ENCODE measurements around the gene KCNJ14.
"Not testable (repeated sequence)": the region's sequence is repeated elsewhere in the genome, so short reads cannot be mapped to it uniquely, and the experiment has no call there.

KCNJ14 gene

DNA sequence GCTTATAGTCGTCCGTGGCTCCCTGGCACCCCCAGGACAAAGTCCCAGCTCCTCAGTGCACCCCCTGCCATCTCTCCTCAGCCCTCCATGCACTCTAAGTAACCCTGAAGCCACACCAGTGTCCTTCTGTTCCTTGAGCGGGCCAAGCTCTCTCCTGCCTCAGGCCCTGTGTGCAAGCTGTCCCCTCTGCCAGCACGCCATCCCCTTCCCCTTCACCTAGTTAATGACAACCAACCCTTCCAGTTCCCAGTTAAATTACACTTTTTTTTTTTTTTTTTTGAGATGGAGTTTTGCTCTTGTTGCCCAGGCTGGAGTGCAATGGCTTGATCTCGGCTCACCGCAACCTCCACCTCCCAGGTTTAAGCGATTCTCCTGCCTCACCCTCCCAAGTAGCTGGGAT, 33.1 kb downstream of the KCNJ14 start:
- not testable (repeated sequence) for DNase-seq (ENCODE audit: low spot score)

DNA sequence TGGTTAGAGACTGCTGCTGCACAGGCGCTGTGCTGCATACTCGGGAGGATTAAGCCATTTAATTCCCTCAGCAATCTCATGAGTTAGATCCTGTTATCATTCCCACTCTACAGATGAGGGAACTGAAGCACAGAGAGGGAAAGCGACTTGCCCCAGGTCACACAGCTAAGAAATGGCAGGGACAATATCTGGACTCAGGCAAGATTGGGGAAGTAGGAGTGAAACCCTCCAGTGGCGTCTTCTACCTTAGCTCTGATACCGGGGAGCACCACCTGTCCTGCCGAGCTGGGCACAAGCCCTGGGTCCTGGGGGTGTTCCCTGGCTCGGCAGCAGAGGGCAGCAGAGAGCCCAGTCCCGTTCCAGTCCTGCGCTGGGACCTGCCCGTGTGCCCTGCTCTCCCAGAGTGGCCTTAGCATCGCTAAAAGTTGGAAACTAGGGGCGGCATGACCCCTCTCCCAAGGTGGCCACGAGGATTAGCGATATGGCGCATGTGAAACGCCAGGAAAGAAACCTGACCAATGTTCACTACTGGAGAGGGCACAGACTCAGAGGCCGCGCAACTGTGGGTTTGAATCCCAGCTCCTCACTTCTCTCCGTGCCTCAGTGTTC, 34.3 kb downstream of the KCNJ14 start:
- peak; percentile 81 for DNase-seq (ENCODE audit: low spot score)

DNA sequence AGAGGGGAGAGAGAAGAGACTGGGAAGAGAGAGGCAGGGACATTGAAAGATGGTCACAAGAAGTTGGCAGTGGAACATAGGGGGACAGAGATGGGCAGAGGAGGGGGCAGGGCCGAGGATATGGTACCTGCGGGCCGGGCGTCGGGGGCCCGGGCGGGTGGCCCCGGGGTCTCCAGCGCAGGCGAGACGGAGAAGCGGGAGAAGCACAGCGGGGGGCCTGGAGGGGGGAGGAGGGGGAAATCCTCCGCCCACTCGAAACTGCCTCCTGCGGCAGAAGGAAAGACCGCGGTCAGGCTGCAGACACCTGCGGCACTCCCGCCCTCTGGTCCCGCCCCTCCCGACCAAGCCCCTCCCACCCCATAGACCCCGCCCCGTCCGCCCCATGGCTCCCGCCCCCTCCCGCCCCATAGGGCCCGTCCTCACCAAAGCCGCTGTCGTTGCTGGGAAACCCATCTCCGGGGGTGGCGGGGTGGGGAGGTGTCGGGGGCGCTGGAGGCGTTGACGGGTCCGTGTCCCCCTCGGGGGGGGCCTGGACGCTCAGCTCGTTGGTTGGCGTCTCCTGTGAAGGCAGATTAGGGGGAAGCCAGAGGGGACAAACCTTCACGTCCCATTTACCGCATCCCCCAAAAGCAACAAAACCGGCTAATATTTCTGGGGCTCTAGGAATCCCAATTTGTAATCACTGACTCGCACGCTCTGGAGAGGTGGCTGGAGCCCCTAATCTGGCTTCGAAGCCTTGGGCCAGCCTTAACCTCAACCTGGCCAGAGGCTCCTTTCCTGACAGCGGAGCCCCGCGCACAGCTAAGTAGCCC, 35.8 kb downstream of the KCNJ14 start:
- DNase-seq (ENCODE audit: low spot score), result peak; percentile 47

DNA sequence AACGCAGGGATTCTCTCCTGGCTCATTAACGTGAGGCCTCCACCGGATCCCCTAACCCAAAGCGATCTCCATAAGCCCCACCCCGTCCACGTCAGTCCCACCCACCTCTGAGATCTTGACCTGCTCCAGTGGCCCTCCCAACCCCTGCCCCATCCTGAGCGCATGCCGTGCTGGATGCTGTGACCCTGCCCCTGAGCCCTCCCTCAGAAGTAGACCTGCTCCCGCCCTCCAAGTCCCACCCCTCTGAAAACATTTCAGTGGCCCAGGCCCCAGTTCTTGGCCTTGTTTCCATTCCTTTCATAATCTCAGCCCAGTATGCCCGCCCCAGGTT, 36.4 kb downstream of the KCNJ14 start:
- no peak for DNase-seq (ENCODE audit: low spot score)

- DNase-seq (ENCODE audit: low spot score), result peak; percentile 75
Observed at GRCh38 chr19:48492925-48493717, 37.7 kb downstream of the KCNJ14 start.

- no peak for DNase-seq (ENCODE audit: low spot score)
Observed at GRCh38 chr19:48493718-48494401, 38.5 kb downstream of the KCNJ14 start.

- DNase-seq (ENCODE audit: low spot score), result no peak
Observed at GRCh38 chr19:48495396-48495795, 40.0 kb downstream of the KCNJ14 start.

DNA sequence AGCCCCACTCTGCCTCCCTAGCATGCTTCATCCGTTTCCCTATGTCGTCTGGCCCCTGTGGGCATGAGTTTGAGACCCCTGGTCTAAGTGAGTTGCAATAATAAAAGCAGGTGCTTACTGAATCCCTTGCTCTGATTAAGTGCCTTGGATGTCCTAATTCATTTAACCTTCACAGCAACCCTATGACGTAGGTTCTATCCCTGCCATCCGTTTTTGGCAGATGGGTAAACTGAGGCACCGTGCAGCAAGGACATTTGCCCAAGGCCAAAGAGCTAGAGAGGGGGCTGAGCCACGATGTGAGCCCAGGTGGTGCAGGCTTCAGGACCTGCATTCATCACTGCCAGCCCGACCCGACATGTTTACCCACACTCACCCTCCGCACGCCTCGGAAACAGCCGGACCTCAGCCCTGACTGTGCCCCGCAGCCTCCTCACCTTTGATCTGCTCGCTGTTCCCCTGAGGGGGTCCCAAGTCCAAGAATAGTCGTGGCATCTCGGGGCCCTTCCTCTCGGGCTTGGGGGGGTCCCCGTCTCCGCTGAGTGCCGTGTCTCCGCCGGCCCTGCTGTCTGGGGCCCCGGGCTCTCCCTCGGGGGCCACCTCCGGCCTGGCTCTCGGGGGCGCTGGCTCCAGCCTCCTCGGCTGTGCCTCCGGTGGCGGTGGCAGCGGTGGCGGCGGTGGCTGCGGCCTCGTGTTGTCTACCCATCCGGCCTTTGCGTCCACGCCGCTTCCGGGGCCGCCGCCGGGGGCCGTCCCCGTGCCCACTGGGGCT, 41.8 kb downstream of the KCNJ14 start:
- no peak for DNase-seq (ENCODE audit: low spot score)

DNA sequence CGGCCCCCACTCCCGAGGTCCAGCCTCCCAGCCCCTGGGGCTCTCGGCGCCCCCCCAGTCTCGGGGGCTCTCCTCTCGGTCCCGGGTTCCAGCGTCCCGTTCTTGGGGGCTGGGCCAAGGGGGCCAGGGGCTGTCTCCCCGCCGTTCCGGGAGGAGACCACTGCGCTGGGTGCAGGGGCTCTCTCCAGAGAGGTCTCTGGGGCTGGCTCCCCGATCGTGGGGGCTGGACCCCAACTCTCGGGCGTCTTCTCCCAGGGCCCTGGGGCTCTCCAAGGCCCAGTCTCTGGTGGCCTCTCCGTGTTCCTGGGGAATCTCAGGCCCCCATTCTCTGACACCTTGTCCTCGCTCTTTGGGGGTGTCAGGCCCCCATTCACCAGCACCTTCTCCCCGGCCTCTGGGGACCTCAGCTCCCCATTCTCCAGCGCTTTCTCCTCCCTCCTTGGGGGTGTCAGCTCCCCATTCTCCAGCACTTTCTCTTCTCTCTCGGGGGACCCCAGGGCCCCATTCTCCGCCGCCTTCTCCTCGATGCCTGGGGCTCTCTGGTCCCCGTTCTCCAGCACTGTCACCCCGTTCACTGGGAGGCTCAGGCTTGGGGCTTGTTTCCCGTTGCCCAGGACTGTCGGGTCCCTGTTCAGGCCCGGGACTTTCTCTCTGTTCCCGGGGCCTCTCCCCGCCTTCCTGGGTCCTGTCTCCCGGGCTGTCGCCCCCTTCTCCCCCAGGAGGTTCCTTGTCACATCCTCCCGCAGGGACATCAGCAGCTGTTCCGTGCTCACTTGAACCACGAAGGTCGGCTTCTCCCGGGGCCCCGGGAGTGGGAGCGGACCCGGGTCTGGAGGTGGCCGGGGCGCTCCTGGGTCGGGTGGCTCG, 42.6 kb downstream of the KCNJ14 start:
- no peak for DNase-seq (ENCODE audit: low spot score)

GRCh38 chr19:48498595-48499311, 43.4 kb downstream of the KCNJ14 start:
- DNase-seq (ENCODE audit: low spot score), result no peak

- no peak for DNase-seq (ENCODE audit: low spot score)
Observed at GRCh38 chr19:48499316-48500090, 44.1 kb downstream of the KCNJ14 start.

- DNase-seq (ENCODE audit: low spot score), result no peak
Observed at GRCh38 chr19:48500830-48501493, 45.6 kb downstream of the KCNJ14 start.

DNA sequence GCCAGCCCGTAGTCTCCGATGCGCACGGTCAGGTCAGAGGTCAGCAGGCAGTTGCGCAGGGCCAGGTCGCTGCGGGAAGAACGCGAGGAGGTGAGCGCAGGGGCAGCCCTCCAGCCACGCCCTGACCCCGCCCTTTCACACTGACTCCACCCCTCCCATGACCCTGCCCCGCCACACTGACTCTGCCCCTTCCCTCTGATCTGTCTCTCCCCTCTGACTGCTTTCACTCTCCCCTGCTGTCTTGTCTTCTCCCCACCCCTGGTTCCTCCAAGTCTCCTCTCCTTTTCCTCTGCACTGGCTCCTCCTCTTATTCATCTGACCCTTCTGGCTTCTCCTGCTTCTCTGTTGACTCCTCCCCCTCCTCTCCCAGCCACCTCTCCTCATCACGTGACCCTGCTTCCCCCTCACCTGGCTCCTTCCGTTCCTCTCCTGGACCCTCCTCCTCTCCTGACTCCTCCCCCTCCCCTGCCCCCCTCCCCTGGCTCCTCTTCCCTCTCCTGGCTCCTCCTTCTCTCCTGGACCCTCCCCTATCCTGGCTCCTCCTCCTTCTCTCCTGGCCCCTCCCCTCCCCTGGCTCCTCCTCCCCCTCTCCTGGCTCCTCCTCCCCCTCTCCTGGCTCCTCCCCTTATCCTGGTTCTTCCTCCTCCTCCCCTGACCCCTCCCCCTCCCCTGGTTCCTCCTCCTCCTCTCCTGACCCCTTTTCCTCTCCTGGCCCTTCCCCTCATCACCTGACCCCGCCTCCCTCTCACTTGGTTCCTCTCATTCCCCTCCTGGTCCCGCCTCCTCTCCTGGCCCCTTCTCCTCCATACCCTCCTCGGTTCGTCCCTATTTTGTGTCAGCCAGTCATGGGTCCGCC, 46.3 kb downstream of the KCNJ14 start:
- peak; percentile 64 for DNase-seq (ENCODE audit: low spot score)

GRCh38 chr19:48502350-48503018, 47.1 kb downstream of the KCNJ14 start:
- no peak for DNase-seq (ENCODE audit: low spot score)

DNA sequence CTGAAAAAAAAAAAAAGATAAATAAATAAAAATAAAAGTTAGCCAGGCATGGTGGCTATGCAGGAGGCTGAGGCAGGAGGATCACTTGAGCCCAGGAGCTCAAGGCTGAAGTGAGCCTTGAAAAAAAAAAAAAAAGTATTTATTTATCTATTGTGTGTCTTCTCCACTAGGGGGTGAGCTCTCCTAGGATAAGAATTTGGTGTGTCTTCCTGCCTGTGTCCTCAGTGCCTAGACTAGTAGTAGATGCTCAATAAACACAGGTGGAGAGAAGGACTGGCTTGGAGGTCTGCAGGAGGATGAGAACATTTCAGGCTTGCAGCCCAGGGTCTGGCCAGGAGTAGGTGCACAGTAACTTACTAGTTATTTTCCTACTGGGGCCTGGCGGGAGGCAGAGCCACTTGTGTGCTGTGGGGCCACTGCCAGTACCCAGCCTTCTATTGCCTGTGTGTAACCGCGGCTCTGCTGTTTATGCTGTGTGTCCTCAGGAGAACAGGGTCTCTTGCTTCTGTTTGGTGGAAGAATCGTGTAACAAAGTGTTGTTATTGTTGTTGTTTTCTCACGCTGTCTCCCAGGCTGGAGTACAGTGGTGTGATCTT, 50.9 kb downstream of the KCNJ14 start:
- peak; percentile 65 for DNase-seq (ENCODE audit: low spot score)

GRCh38 chr19:48507911-48508439, 52.6 kb downstream of the KCNJ14 start:
- DNase-seq (ENCODE audit: low spot score), result no peak

All from CD4-positive, alpha-beta T cell treated with Interleukin-15 for 4 hours (primary cell).